Endothelial cell of umbilical vein (primary cell): Measurements from ENCODE around the gene EIF2B1.

ENCODE experiments used
- CTCF ChIP-seq, 2 donors: IDR thresholded peaks; 1 replicate in 1 of 2; 2 replicates in 1 of 2; pipeline ENCODE4 v1.5.1; 2011; ENCODE audit warnings: low read length in 2 of 2, mild to moderate bottlenecking in 2 of 2, moderate library complexity in 2 of 2, control low read depth in 1 of 2, inconsistent platforms in 1 of 2, low read depth in 1 of 2; ENCODE audit not compliant: insufficient read depth in 1 of 2; ENCODE audit errors: extremely low read depth in 1 of 2
- EZH2 ChIP-seq: IDR thresholded peaks from 2 replicates; pipeline ENCODE4 v1.6.1; 2012; ENCODE audit warnings: borderline replicate concordance, low read depth, mild to moderate bottlenecking, moderate library complexity, low read length, inconsistent platforms; ENCODE audit not compliant: severe bottlenecking
- JUN ChIP-seq: IDR thresholded peaks from 2 replicates; pipeline ENCODE4 v1.6.1; 2011; ENCODE audit warnings: borderline replicate concordance, low read depth; ENCODE audit not compliant: insufficient read length, insufficient read depth
- MAX ChIP-seq: IDR thresholded peaks from 2 replicates; pipeline ENCODE4 v1.6.1; 2011; ENCODE audit not compliant: insufficient read depth, insufficient read length
- MYC ChIP-seq: IDR thresholded peaks from one replicate; pipeline ENCODE4 v1.6.1; 2011; ENCODE audit warnings: mild to moderate bottlenecking, low read depth, low read length
- POLR2A ChIP-seq: IDR thresholded peaks from 2 replicates; pipeline ENCODE4 v1.6.1; 2012; ENCODE audit warnings: low read depth, mild to moderate bottlenecking, control low read depth, low read length
- POLR2AphosphoS5 ChIP-seq: IDR thresholded peaks from 2 replicates; pipeline ENCODE4 v1.6.1; 2012; ENCODE audit warnings: low read depth, mild to moderate bottlenecking, control low read depth, low read length, moderate library complexity; ENCODE audit not compliant: insufficient read depth

DNA sequence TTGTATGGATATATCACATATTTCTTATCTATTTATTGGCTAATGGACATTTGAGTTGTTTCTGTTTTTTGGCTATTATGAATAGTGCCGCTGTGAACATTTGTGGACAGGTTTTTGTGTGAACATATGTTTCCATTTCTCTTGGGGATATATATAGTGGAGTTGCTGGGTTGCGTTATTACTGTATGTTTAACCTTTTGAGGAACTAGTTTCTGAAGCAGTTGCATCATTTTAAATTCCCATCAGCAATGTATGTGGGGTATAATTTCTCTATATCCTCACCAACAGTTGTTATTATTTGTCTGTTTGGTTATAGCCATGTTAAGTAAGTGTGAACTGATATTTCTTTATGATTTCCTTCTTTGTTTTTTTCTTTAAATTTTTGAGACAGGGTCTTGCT is 48.1 kb upstream of the EIF2B1 start:
- TF ChIP-seq POLR2A, result no peak
- TF ChIP-seq CTCF (IDR thresholded peaks at IDR 0.05; ENCODE audit: extremely low read depth in 1 of 2, insufficient read depth in 1 of 2, low read depth in 1 of 2, low read length in 2 of 2), result no peak
- TF ChIP-seq EZH2, result no peak
- TF ChIP-seq POLR2AphosphoS5, result no peak
- no peak for TF ChIP-seq MAX
- no peak for TF ChIP-seq MYC
- no peak for TF ChIP-seq JUN
